Urinary bladder (tissue), 4 donors: ENCODE measurements around the gene THAP11. TPM values are rescaled to one million over a fixed set of nuclear protein-coding genes. Genes with fewer than 3 reads are reported as not detected.

Experiments
- DNase-seq: peaks from one replicate; pipeline ENCODE4 v3.0.0-alpha.2; 2015; ENCODE audit errors: extremely low spot score
- H3K27ac ChIP-seq: one replicate; pipeline ENCODE4 v1.5.1; 2013; ENCODE audit warnings: low read depth, mild to moderate bottlenecking, moderate library complexity
- H3K36me3 ChIP-seq: one replicate; pipeline ENCODE4 v1.6.1; 2013; ENCODE audit warnings: mild to moderate bottlenecking, moderate library complexity; ENCODE audit not compliant: insufficient read depth
- H3K4me1 ChIP-seq: one replicate; pipeline ENCODE4 v1.6.1; 2013; ENCODE audit warnings: mild to moderate bottlenecking, moderate library complexity; ENCODE audit not compliant: insufficient read depth
- H3K4me3 ChIP-seq: one replicate; pipeline ENCODE4 v1.5.1; 2013; ENCODE audit warnings: low read depth, low read length
- WGBS: extraction: QIAGEN DNeasy Blood & Tissue Kit; methylation state at CpG from one replicate; pipeline ENCODE4 v1.1.7; 2013; 5-methylcytosine and 5-hydroxymethylcytosine counted together
- polyA plus RNA-seq: library from polyadenylated mRNA; stranded (reverse); fragments of 200-250 nt; gene quantifications from one replicate; pipeline ENCODE4 v1.2.3, GENCODE V29; 2013
- total RNA-seq: library from RNA; depleted of rRNA; stranded (reverse); fragments of >200 nt; gene quantifications from one replicate; pipeline ENCODE4 v1.2.3, GENCODE V29; 2014
- donor health status: healthy with polysubstance abuse.
- donor health status: healthy.

THAP11 gene
- total and polyA plus RNA-seq, 2 donors: 27.2 to 42.2 TPM

- Histone ChIP-seq H3K4me3 (no peak overlapping the region), H3K27ac (no peak overlapping the region), H3K4me1 (peaks cover 3% of the 10 kb centered on the region), H3K36me3 (no peaks in the 10 kb centered on the region)
- no peak for DNase-seq
- WGBS: 55% methylated on average over 4 of the region's 4 CpGs
Measured at GRCh38 chr16:67844497-67844896, 2.4 kb downstream of the THAP11 start.

GRCh38 chr16:67845291-67846062, 3.4 kb downstream of the THAP11 start:
- H3K27ac ChIP-seq: peak overlapping the region; percentile 13
- H3K36me3 ChIP-seq: no peaks in the 10 kb centered on the region
- 67% methylated on average over 5 of the region's 5 CpGs for WGBS
- no peak overlapping the region for H3K4me3 ChIP-seq
- DNase-seq: no peak
- H3K4me1 ChIP-seq: peaks cover 3% of the 10 kb centered on the region

GRCh38 chr16:67846063-67846319, 3.9 kb downstream of the THAP11 start:
- peak overlapping the region; percentile 84 for H3K27ac ChIP-seq
- DNase-seq: no peak
- no peaks in the 10 kb centered on the region for H3K36me3 ChIP-seq
- peak overlapping the region; percentile 90 for H3K4me3 ChIP-seq
- H3K4me1 ChIP-seq: peaks cover 3% of the 10 kb centered on the region
- WGBS: 8% methylated on average over 2 of the region's 2 CpGs

- Histone ChIP-seq H3K36me3 (no peaks in the 10 kb centered on the region), H3K4me3 (peak within 1 kb of the TSS; percentile 90), H3K27ac (peak within 1 kb of the TSS; percentile 84), H3K4me1 (peaks cover 3% of the 10 kb centered on the region)
- WGBS: under 1% methylated on average over 57 of the region's 57 CpGs
- DNase-seq: peak; percentile 90
Measured at GRCh38 chr16:67846320-67847063, 4.4 kb downstream of the THAP11 start, which contains the start of gene NUTF2. NUTF2 (plus strand) TSS chr16:67846933; CDS start chr16:67865131, 18,198 bp downstream.

- Histone ChIP-seq H3K36me3 (no peaks in the 10 kb centered on the region), H3K4me1 (peaks cover 3% of the 10 kb centered on the region), H3K27ac (peak within 1 kb of the TSS; percentile 84), H3K4me3 (peak within 1 kb of the TSS; percentile 90)
- WGBS: under 1% methylated on average over 58 of the region's 62 CpGs
- no peak for DNase-seq
Measured at GRCh38 chr16:67847064-67847861, 5.1 kb downstream of the THAP11 start, which contains the start of gene CENPT. CENPT (minus strand) TSS chr16:67847693; CDS start chr16:67833859, 13,834 bp downstream.

GRCh38 chr16:67848118-67848517, 6.0 kb downstream of the THAP11 start:
- peaks cover 3% of the 10 kb centered on the region for H3K4me1 ChIP-seq
- no peaks in the 10 kb centered on the region for H3K36me3 ChIP-seq
- H3K4me3 ChIP-seq: peak overlapping the region; percentile 90
- no peak for DNase-seq
- 90% methylated on average over 11 of the region's 11 CpGs for WGBS
- H3K27ac ChIP-seq: no peak overlapping the region

GRCh38 chr16:67853670-67854069, 11.6 kb downstream of the THAP11 start:
- Histone ChIP-seq H3K36me3 (no peaks in the 10 kb centered on the region), H3K4me3 (no peak overlapping the region), H3K27ac (no peak overlapping the region), H3K4me1 (peaks cover 3% of the 10 kb centered on the region)
- WGBS: 97% methylated on average over 3 of the region's 3 CpGs
- DNase-seq: no peak

GRCh38 chr16:67855789-67856188, 13.7 kb downstream of the THAP11 start:
- WGBS: 79% methylated on average over 10 of the region's 10 CpGs
- Histone ChIP-seq H3K36me3 (no peaks in the 10 kb centered on the region), H3K4me3 (no peak overlapping the region), H3K27ac (no peak overlapping the region), H3K4me1 (peaks cover 3% of the 10 kb centered on the region)
- DNase-seq: no peak

GRCh38 chr16:67856927-67857546, 14.9 kb downstream of the THAP11 start:
- no peaks in the 10 kb centered on the region for H3K36me3 ChIP-seq
- H3K4me3 ChIP-seq: no peak overlapping the region
- H3K27ac ChIP-seq: peak overlapping the region; percentile 65
- 89% methylated on average over 5 of the region's 5 CpGs for WGBS
- DNase-seq: no peak
- peaks cover 3% of the 10 kb centered on the region for H3K4me1 ChIP-seq

- Histone ChIP-seq H3K4me1 (peaks cover 3% of the 10 kb centered on the region), H3K4me3 (no peak overlapping the region), H3K36me3 (no peaks in the 10 kb centered on the region), H3K27ac (peak overlapping the region; percentile 67)
- WGBS: 48% methylated on average over 3 of the region's 3 CpGs
- peak; percentile 80 for DNase-seq
Measured at GRCh38 chr16:67857547-67858233, 15.6 kb downstream of the THAP11 start.

GRCh38 chr16:67858500-67858899, 16.4 kb downstream of the THAP11 start:
- 74% methylated on average over 4 of the region's 4 CpGs for WGBS
- DNase-seq: no peak
- peaks cover 3% of the 10 kb centered on the region for H3K4me1 ChIP-seq
- peak overlapping the region; percentile 67 for H3K27ac ChIP-seq
- H3K4me3 ChIP-seq: no peak overlapping the region
- H3K36me3 ChIP-seq: no peaks in the 10 kb centered on the region

- WGBS: 77% methylated on average over 8 of the region's 8 CpGs
- Histone ChIP-seq H3K4me3 (no peak overlapping the region), H3K27ac (no peak overlapping the region), H3K4me1 (peaks cover 5% of the 10 kb centered on the region), H3K36me3 (no peaks in the 10 kb centered on the region)
- no peak for DNase-seq
Measured at GRCh38 chr16:67860589-67861398, 18.7 kb downstream of the THAP11 start.
